ENCODE data around the gene U2AF2.

DNA sequence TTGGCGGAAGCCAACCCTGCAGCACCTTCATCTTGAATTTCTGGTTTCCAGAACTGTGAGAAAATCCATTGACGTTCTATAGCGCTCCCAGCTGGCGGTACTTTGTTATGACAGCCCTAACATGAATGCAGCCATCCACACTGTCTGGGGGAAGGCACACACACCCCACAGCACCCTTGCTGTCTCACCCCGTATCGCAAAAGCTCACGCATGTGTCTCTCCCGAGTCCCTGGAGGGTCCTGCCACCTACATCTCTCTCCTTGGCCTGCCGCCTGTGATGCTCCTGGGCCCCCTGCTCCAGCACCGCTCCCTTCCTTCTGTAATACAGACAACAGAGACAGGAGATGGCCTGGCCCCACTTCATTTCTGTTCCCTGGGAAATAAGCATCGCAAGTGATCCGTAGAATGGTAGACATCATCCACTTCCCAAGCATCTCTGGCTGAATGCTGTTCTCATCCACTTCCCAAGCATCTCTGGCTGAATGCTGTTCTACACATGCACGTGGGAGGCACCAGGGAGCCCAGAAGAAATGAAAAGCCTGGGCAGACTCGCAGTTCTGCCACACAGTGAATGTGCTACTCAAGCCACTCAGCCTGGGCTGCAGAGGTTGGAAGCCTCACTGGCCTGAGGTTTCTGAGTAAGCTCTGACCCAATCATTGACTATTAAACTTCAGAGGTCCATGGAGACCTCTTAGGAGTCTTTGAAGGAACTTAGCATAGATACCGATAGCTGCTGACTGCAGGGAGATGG is 49.8 kb downstream of the U2AF2 start:
- TF ChIP-seq CTCF (IDR thresholded peaks at IDR 0.05; ENCODE audit: insufficient read depth, low read depth, low read length) (no peak), EZH2 (IDR thresholded peaks at IDR 0.05; ENCODE audit: insufficient read depth, low read length) (no peak)

Data from astrocyte (in vitro differentiated cells and primary cell).